ENCODE results near the gene MAP3K15. TPM values are rescaled to one million over a fixed set of nuclear protein-coding genes. Genes with fewer than 3 reads are reported as not detected.
A peak's percentile ranks its signal among the peaks of the same experiment; 100 is the strongest.

MAP3K15 gene
- total RNA-seq, 1 experiment from 2014 or later: not detected

- peak; percentile 53 to 77 for DNase-seq
- Histone ChIP-seq H3K27me3 (ENCODE audit: insufficient read depth, low read depth) (no peaks in the 10 kb centered on the region), H3K27ac (no peak overlapping the region), H3K9me2 (ENCODE audit: insufficient read depth) (no peaks in the 10 kb centered on the region), H3K79me2 (ENCODE audit: low read depth) (no peaks in the 10 kb centered on the region), H3K36me3 (ENCODE audit: low read depth) (no peaks in the 10 kb centered on the region), H2AFZ (peak overlapping the region; percentile 74), H3K4me1 (replicated peaks; ENCODE audit: insufficient read depth) (no peaks in the 10 kb centered on the region), H3K4me3 (peak overlapping the region; percentile 51; the same call in 1 of the 2 replicates), H3K9me3 (ENCODE audit: insufficient read depth, low read depth) (no peaks in the 10 kb centered on the region), H3F3A (ENCODE audit: insufficient read depth, low read depth) (no peaks in the 10 kb centered on the region), H4K20me1 (ENCODE audit: insufficient read depth) (no peaks in the 10 kb centered on the region), H3K4me2 (peak overlapping the region; percentile 86)
- intact Hi-C loops (cut with micrococcal nuclease; ENCODE audit: unreplicated experiment): loop anchor here (2.0 to 10.0 kb wide), 5 partner anchors 163 to 1155 kb away; partner anchors contain the start of gene BCLAF3
- ChIA-PET POLR2A (ENCODE audit: unreplicated experiment) (no interaction called here), CTCF (interaction anchor here (0.5 to 0.6 kb wide), 2 partner anchors 894 to 923 kb away, joined by 3 to 4 read pairs; no protein-coding TSS in a partner anchor)
- BruUV-seq (replicated peaks): no TSS peak
- TF ChIP-seq EZH2 (IDR thresholded peaks at IDR 0.05; ENCODE audit: low read depth) (no peak), CTCF (conservative IDR thresholded peaks at IDR 0.05) (peak; percentile 82)
Observed at GRCh38 chrX:19372170-19372546, 143.2 kb downstream of the MAP3K15 start.

- ChIA-PET CTCF (no interaction called here), POLR2A (ENCODE audit: unreplicated experiment) (no interaction called here)
- BruUV-seq (replicated peaks): no TSS peak
- Histone ChIP-seq H3K27ac (no peak overlapping the region), H3K9me2 (ENCODE audit: insufficient read depth) (no peaks in the 10 kb centered on the region), H3K27me3 (ENCODE audit: insufficient read depth, low read depth) (no peaks in the 10 kb centered on the region), H3K36me3 (ENCODE audit: low read depth) (no peaks in the 10 kb centered on the region), H3K9me3 (ENCODE audit: insufficient read depth, low read depth) (no peaks in the 10 kb centered on the region), H3K79me2 (ENCODE audit: low read depth) (no peaks in the 10 kb centered on the region), H2AFZ (no peak overlapping the region), H3K4me1 (replicated peaks; ENCODE audit: insufficient read depth) (no peaks in the 10 kb centered on the region), H3F3A (ENCODE audit: insufficient read depth, low read depth) (no peaks in the 10 kb centered on the region), H3K4me2 (no peak overlapping the region), H3K4me3 (no peak overlapping the region), H4K20me1 (ENCODE audit: insufficient read depth) (no peaks in the 10 kb centered on the region)
- DNase-seq: no peak
- TF ChIP-seq EZH2 (IDR thresholded peaks at IDR 0.05; ENCODE audit: low read depth) (no peak), CTCF (conservative IDR thresholded peaks at IDR 0.05) (no peak)
- intact Hi-C loops (cut with micrococcal nuclease; ENCODE audit: unreplicated experiment): loop anchor here (5.0 to 10.0 kb wide), 3 partner anchors 622 to 765 kb away; partner anchors contain the start of gene BCLAF3
Observed at GRCh38 chrX:19370061-19370460, 145.2 kb downstream of the MAP3K15 start.

GRCh38 chrX:19368576-19368975 lies 146.7 kb downstream of the MAP3K15 start:
- no peaks in the 10 kb centered on the region for H3K4me1 ChIP-seq (replicated peaks; ENCODE audit: insufficient read depth)
- H3K27me3 ChIP-seq (ENCODE audit: insufficient read depth, low read depth): no peaks in the 10 kb centered on the region
- H3K4me2 ChIP-seq: no peak overlapping the region
- BruUV-seq (replicated peaks): no TSS peak
- no peak overlapping the region for H3K27ac ChIP-seq
- TF ChIP-seq EZH2 (IDR thresholded peaks at IDR 0.05; ENCODE audit: low read depth) (no peak), CTCF (conservative IDR thresholded peaks at IDR 0.05) (no peak)
- no peak overlapping the region for H3K4me3 ChIP-seq
- no peaks in the 10 kb centered on the region for H3K9me2 ChIP-seq (ENCODE audit: insufficient read depth)
- H3K9me3 ChIP-seq (ENCODE audit: insufficient read depth, low read depth): no peaks in the 10 kb centered on the region
- no peaks in the 10 kb centered on the region for H3F3A ChIP-seq (ENCODE audit: insufficient read depth, low read depth)
- POLR2A ChIA-PET (ENCODE audit: unreplicated experiment): no interaction called here
- intact Hi-C loops (cut with micrococcal nuclease; ENCODE audit: unreplicated experiment): no loop called here
- no peaks in the 10 kb centered on the region for H4K20me1 ChIP-seq (ENCODE audit: insufficient read depth)
- no peak for DNase-seq
- no peaks in the 10 kb centered on the region for H3K36me3 ChIP-seq (ENCODE audit: low read depth)
- H2AFZ ChIP-seq: no peak overlapping the region
- CTCF ChIA-PET: no interaction called here
- no peaks in the 10 kb centered on the region for H3K79me2 ChIP-seq (ENCODE audit: low read depth)

All from PC-9 (cell line).